HG02588 (cell line): ENCODE measurements around the gene PROM2.
"Not testable (repeated sequence)": the region's sequence is repeated elsewhere in the genome, so short reads cannot be mapped to it uniquely, and the experiment has no call there.

Experiments
- ATAC-seq: cut with Tn5 transposase; IDR thresholded peaks from one replicate; pipeline ENCODE4 v1.9.1; 2021; ENCODE audit warnings: mild to moderate bottlenecking, moderate library complexity; ENCODE audit not compliant: unreplicated experiment

The PROM2 gene

GRCh38 chr2:95274291-95275150 lies at the start of gene PROM2:
Gene PROM2, plus strand, starts transcription at chr2:95274449. Its CDS starts 137 bp downstream, at chr2:95274586.
- no peak for ATAC-seq

GRCh38 chr2:95225658-95226057 lies 48.6 kb upstream of the PROM2 start:
- ATAC-seq, result no peak

GRCh38 chr2:95231723-95232122 lies 42.5 kb upstream of the PROM2 start:
- no peak for ATAC-seq

GRCh38 chr2:95232232-95232631 lies 42.0 kb upstream of the PROM2 start:
- no peak for ATAC-seq

- no peak for ATAC-seq
Measured at GRCh38 chr2:95234286-95234785, 39.9 kb upstream of the PROM2 start.

- ATAC-seq, result no peak
Measured at GRCh38 chr2:95234816-95235215, 39.4 kb upstream of the PROM2 start.

GRCh38 chr2:95238131-95238530 lies 36.1 kb upstream of the PROM2 start:
- ATAC-seq, result no peak

- ATAC-seq, result no peak
Measured at GRCh38 chr2:95240091-95240490, 34.2 kb upstream of the PROM2 start.

- no peak for ATAC-seq
Measured at GRCh38 chr2:95240556-95240955, 33.7 kb upstream of the PROM2 start.

GRCh38 chr2:95242084-95242483 lies 32.2 kb upstream of the PROM2 start:
- ATAC-seq, result not testable (repeated sequence)

GRCh38 chr2:95258271-95258670 lies 16.0 kb upstream of the PROM2 start:
- ATAC-seq, result no peak

GRCh38 chr2:95260028-95261023 lies 13.9 kb upstream of the PROM2 start:
- no peak for ATAC-seq

- ATAC-seq, result no peak
Measured at GRCh38 chr2:95261602-95262001, 12.6 kb upstream of the PROM2 start.

GRCh38 chr2:95262896-95263542 lies 11.2 kb upstream of the PROM2 start:
- no peak for ATAC-seq

GRCh38 chr2:95264624-95265023 lies 9.6 kb upstream of the PROM2 start:
- no peak for ATAC-seq

GRCh38 chr2:95265182-95265581 lies 9.1 kb upstream of the PROM2 start:
- no peak for ATAC-seq

GRCh38 chr2:95266781-95267430 lies 7.3 kb upstream of the PROM2 start:
- ATAC-seq, result no peak

- ATAC-seq, result no peak
Measured at GRCh38 chr2:95267458-95268210, 6.6 kb upstream of the PROM2 start.

GRCh38 chr2:95268211-95269035 lies 5.8 kb upstream of the PROM2 start:
- no peak for ATAC-seq
